SK-MEL-5 (cell line): Measurements from ENCODE around the gene TMEM132A. TPM values are rescaled to one million over a fixed set of nuclear protein-coding genes. Genes with fewer than 3 reads are reported as not detected.

Experiments
- DNase-seq: peaks from one replicate; pipeline ENCODE4 v3.0.0-alpha.2; 2016; ENCODE audit warnings: low read depth, low spot score
- in situ Hi-C: cut with HindIII; loops from 2 replicates; pipeline ENCODE4 v1.10.0; 2016; ENCODE audit warnings: low sequenced_read_pairs, high pct_unique_total_duplicates, low pct_unique_long_range_greater_than_20kb
- total RNA-seq: library from RNA; depleted of rRNA; stranded (reverse); fragments of >200 nt; shearing (Covaris generic); gene quantifications from 2 replicates; pipeline ENCODE4 v1.2.3, GENCODE V29; 2014

The TMEM132A gene
- total RNA-seq, 1 experiment from 2014 or later, result 36.2 TPM

- no peak for DNase-seq
- in situ Hi-C loops, result no loop called here
Observed at GRCh38 chr11:60944490-60945294, 20.4 kb downstream of the TMEM132A start.

DNA sequence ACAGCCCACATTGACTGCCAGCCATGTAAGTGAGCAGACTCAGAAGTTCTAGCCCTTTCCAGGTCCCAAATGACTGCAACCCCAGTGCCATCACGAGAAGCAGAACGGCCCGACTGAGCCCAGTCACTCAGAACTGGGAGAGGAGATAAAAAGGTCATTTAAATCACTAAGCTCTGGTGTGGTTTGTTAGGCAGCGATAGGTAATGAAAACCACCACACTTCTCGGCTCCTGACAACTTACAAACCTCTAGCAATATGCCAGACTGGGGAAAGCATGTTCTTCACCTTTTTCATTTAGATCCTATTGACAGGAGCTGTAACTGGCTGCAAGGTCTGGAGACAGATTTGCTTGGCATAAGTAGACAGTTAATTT is 21.0 kb downstream of the TMEM132A start:
- in situ Hi-C loops, result no loop called here
- no peak for DNase-seq

GRCh38 chr11:60946601-60947264 is 22.5 kb downstream of the TMEM132A start:
- in situ Hi-C loops, result no loop called here
- no peak for DNase-seq

DNA sequence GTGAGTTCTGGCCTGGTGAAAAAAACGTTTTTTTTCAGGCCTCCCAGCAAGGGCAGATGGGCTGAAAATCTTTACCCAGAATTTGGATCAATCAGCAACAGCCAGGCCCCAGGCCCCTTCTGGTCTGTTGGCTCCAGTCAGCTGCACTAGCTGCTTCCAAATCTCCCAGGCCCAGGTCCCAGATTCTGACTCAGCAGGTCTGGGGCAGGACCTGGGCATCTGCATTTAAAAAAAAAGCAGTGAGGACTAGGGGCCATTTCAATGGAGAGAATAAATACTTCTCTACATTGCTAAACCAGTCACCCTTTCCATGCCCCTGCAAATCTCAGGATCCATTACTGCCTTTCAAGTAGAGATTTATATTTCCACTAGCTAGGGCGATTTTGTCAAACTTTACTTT is 23.4 kb downstream of the TMEM132A start:
- DNase-seq, result no peak
- in situ Hi-C loops, result no loop called here

GRCh38 chr11:60948250-60948649 is 24.0 kb downstream of the TMEM132A start:
- in situ Hi-C loops, result no loop called here
- peak; percentile 58 for DNase-seq

DNA sequence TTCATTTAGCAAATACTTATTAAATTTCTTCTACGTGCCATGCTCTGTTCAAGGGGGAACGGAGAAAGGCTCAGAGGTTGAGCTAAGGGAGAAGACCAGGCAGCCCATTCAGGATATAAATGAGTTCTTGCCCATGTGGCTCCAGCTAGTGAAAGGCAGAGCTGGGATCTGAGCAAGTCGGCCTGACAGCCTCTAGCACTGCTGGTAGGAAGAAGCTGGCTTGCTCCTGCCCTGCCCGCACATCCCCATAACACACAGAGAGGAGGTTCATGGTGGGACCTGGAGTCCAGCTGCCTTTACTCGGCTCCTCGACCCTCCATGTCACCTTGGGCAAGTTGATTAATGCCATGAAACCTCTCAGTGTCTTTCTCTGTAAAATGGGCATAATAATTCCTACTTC is 25.8 kb downstream of the TMEM132A start:
- DNase-seq, result no peak
- in situ Hi-C loops, result no loop called here

GRCh38 chr11:60950933-60951605 is 26.8 kb downstream of the TMEM132A start:
- DNase-seq, result no peak
- in situ Hi-C loops, result no loop called here

- no peak for DNase-seq
- in situ Hi-C loops, result no loop called here
Observed at GRCh38 chr11:60951606-60951903, 27.3 kb downstream of the TMEM132A start.

DNA sequence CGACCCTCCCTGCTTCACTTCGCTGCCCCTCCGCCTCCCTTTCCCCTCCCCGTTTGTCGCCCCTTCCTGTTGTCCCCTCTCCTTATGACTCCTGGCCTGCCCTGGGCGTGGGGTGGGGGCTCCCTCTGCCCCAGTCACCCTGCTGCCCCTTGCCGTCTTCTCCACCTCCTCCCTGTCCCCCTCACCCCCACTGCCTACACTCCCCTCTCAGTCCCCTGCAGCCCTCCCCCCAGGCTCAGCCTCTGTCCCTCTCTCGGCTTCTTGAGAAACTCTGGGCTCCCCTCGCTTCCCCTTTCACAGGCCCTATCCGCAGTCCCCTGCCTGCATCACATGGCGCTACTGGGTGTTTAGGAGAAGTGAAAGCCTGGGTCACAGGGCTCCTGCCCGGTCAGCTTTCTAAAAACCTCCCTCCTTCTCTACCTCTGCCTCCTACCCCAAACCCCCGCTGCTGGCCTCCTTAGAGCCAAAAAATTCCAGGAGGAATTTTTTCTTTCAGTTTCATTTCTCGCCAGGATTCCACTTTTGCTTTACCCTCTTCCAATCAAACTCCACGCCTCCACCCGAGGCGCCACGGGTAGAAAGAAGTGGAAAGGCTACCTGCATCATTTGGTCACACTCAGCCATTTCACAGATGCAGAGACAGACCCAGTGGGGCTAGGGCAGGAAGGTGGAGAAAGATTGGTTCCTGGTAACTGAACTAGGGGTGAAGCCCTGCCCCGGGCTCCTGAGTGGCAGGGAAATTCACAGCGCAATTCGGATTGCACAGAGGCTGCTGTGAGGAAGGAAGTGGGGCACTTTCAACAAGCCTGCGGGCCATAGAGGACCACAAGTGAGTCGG is 27.9 kb downstream of the TMEM132A start, which contains the start of gene SLC15A3:
SLC15A3 (minus strand) TSS at position 273 of the 838 bp plus-strand sequence. CDS start 625 bp downstream, outside the sequence.
- in situ Hi-C loops, result no loop called here
- no peak for DNase-seq

GRCh38 chr11:60952742-60953170 is 28.5 kb downstream of the TMEM132A start:
- in situ Hi-C loops, result no loop called here
- no peak for DNase-seq

DNA sequence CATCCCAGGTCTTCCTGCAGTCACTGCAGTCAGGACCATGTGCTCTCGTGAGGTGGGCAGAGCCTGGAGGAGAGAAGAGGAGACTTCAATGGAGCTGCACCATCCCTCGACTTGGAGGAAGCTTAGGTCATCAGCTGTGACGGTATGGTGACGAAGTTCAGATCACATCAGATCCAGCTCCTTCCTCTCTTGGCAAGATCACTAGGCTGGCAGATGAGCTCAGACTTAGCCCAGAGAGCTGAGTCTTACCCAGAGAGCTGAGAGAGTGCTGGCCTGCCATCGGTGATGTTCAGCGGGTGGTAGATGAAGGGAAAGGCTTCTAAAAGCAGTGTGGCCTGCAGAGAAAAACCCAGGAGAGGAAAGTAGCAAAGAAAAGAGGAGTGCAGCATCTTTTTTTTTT is 29.5 kb downstream of the TMEM132A start:
- no peak for DNase-seq
- in situ Hi-C loops, result no loop called here

DNA sequence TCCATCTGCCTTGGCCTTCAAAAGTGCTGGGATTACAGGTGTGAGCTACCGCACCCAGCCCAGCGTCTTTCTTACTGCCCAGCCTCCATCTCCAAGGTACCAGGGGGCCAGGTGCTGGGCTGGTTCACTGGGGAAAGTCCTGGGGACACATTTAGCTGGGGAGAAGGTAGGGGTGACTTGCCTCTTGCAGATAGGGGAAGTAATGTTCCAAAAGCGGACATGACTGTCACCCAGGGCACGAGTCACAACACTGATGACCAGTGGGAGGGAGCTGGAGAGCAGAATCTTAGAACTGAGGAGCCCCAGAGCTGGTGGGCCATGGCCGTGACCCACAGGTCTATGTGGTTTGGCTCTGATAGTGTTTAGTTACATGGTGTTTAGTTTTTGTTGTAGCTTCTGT is 30.2 kb downstream of the TMEM132A start:
- no peak for DNase-seq
- in situ Hi-C loops, result no loop called here

DNA sequence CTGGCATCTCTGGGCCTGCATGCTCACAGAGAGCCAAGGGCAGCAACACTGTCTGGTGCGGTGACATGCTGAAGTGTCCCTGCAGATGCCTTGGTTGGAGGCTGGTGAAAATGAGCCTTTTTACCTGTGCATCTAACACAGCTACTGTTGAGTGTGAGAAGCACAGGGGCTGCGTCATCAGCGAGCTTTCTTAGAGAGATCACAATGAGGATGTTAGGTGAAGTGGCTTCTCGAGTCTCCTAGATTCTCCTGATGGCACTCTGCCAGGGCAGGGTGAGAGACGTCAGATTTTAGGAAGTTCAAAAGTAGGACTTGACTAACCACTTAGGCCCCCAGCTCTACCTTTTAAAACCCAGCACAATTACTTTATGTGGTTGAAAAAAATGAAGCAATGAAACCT is 31.3 kb downstream of the TMEM132A start:
- in situ Hi-C loops, result no loop called here

DNA sequence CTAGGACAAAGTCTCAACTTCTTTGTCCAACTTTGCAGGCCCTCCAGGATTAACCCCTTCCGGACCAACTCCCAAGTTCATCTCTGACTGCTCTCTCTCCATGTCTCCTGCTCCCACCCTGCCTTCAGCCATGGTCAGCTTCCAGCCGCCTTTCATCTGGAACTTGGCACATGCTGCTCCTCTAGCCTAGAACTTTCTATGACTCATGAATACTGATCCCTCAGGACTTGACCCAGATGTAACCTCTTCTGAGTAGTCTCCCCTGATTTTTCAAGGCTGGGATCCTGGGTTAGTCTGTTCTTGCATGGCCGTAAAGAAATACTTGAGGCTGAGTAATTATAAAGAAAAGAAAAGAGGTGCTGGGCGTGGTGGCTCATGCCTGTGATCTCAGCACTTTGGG is 32.9 kb downstream of the TMEM132A start:
- DNase-seq, result no peak
- in situ Hi-C loops, result no loop called here

More for the DNA sequence above, 31.3 kb downstream of the TMEM132A start:
- no peak for DNase-seq

DNA sequence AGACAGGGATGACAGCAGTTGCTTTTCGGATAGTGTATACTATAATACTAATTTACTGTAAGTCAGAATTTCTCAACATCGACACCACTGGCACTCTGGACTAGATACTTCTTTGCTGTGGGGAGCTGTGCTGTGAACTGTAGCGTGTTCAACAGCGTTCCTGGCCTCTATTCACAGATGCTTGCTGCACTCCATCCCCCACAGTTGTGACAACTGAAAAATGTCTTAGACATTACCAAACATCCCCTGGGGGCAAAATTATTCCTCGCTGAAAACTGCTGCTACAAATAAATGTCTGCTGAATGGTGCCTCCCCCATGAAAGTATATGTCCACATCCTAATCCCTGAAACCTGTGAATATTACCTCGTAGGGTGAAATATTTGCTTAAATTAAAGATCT is 35.2 kb downstream of the TMEM132A start:
- in situ Hi-C loops, result no loop called here
- no peak for DNase-seq

DNA sequence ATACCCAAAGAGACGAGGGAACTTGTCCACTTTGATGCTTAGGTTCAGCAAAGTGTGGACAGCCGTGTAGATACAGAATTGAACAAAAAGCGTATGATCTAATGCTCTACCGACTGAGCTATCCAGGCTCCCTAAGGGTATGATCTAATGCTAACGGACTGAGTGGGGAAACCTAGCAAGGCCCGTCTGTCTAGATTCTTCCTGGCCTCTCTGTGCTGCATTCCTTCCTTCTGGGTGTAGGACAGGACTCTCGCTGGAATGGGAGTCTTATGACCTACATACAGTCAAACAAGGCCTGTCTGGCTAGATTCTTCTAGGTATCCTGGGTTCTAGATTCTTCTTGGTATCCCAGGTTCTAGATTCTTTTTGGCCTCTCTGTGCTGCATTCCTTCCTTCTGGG is 36.1 kb downstream of the TMEM132A start:
- in situ Hi-C loops, result no loop called here
- DNase-seq, result no peak

GRCh38 chr11:60964801-60965200 is 40.5 kb downstream of the TMEM132A start:
- no peak for DNase-seq
- in situ Hi-C loops, result no loop called here

DNA sequence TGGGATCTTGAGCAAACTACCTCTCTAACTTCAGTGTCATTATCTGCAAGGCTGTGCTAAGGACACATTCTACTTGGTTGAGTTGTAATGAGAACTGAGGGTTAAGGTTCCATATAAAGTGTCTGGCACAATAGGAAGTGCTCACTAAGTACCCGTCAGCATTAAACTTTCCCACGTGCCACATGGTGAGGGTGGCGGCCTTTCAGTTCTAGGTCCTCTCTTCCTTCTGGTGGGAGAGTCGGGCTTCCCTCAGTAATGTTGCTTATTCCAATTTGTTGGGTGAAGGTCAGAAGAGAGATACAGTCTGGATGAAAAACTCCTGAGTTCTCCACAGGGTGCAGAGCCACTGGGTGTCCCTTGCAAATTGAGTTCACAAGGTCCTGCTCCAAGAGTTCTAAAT is 42.6 kb downstream of the TMEM132A start:
- in situ Hi-C loops, result no loop called here
- DNase-seq, result no peak
